NCI-H446 treated with DMSO at 0.1 percent for 48 hours (cell line): ENCODE data around the gene COX5A.

Experiments
- DNase-seq: peaks from one replicate; lab custom pipeline; 2025; lab: John Stamatoyannopoulos, UW

Gene COX5A

GRCh38 chr15:74873036-74873755, 64.7 kb downstream of the COX5A start, which contains the start of gene SCAMP2:
Gene SCAMP2 (minus strand): TSS chr15:74873365. CDS start chr15:74873255, 110 bp downstream.
- peak; percentile 78 for DNase-seq

GRCh38 chr15:74872702-74873035, 65.2 kb downstream of the COX5A start:
- DNase-seq, result no peak

GRCh38 chr15:74870436-74871215, 67.2 kb downstream of the COX5A start:
- no peak for DNase-seq
